GM18526 (cell line): Measurements from ENCODE around the gene TUBGCP2.

Source experiments
- POLR2A ChIP-seq: IDR thresholded peaks from 3 replicates; pipeline ENCODE4 v1.6.1; 2011; ENCODE audit not compliant: insufficient read length; ENCODE audit errors: extremely low read depth

Gene TUBGCP2

GRCh38 chr10:133308421-133309099 lies at the start of gene TUBGCP2, which contains the start of gene ZNF511:
Gene TUBGCP2 (minus strand): TSS chr10:133308872. CDS start chr10:133302941, 5,931 bp downstream.
Gene ZNF511 (plus strand): TSS chr10:133308914. CDS start chr10:133308944, 30 bp downstream.
- TF ChIP-seq POLR2A = peak; percentile 50

- peak; percentile 65 for TF ChIP-seq POLR2A
These were observed 48.9 kb upstream of the TUBGCP2 start, which contains the start of gene FUOM for GRCh38 chr10:133357285-133358161. Gene FUOM (minus strand): TSS chr10:133358019. CDS start chr10:133358007, 12 bp downstream.

GRCh38 chr10:133356549-133357284 lies 48.0 kb upstream of the TUBGCP2 start:
- no peak for TF ChIP-seq POLR2A

GRCh38 chr10:133355991-133356390 lies 47.3 kb upstream of the TUBGCP2 start:
- TF ChIP-seq POLR2A = no peak

- no peak for TF ChIP-seq POLR2A
These were observed 46.6 kb upstream of the TUBGCP2 start for GRCh38 chr10:133355266-133355665.

GRCh38 chr10:133354672-133355240 lies 46.1 kb upstream of the TUBGCP2 start:
- TF ChIP-seq POLR2A = no peak

- TF ChIP-seq POLR2A = no peak
These were observed 45.4 kb upstream of the TUBGCP2 start for GRCh38 chr10:133353988-133354605.

- no peak for TF ChIP-seq POLR2A
These were observed 44.7 kb upstream of the TUBGCP2 start for GRCh38 chr10:133353202-133353959.

- no peak for TF ChIP-seq POLR2A
These were observed 43.0 kb upstream of the TUBGCP2 start for GRCh38 chr10:133351408-133352318.

- TF ChIP-seq POLR2A = no peak
These were observed 42.3 kb upstream of the TUBGCP2 start for GRCh38 chr10:133350950-133351329.

GRCh38 chr10:133350283-133350949 lies 41.7 kb upstream of the TUBGCP2 start:
- no peak for TF ChIP-seq POLR2A

- no peak for TF ChIP-seq POLR2A
These were observed 40.9 kb upstream of the TUBGCP2 start for GRCh38 chr10:133349577-133350011.
